Liver (tissue), 3 donors: Measurements from ENCODE around the gene NOL4L.

Experiments
- EGR1 ChIP-seq, 2 donors: IDR thresholded peaks; 2 replicates each; pipeline ENCODE4 v1.6.1; 2016 to 2018; ENCODE audit warnings: antibody characterized with exemption in 2 of 2, low read depth in 2 of 2
- GABPA ChIP-seq, 2 donors: IDR thresholded peaks in 1 of 2; conservative IDR thresholded peaks in 1 of 2; 2 replicates each; pipeline ENCODE4 v1.6.1; 2016; ENCODE audit warnings: antibody characterized with exemption in 2 of 2, mild to moderate bottlenecking in 1 of 2, moderate library complexity in 1 of 2
- HNF4A ChIP-seq, 2 donors: conservative IDR thresholded peaks; 2 replicates each; pipeline ENCODE4 v1.6.1; 2016; ENCODE audit warnings: antibody characterized with exemption in 2 of 2, mild to moderate bottlenecking in 2 of 2
- NR2F2 ChIP-seq: IDR thresholded peaks from 2 replicates; pipeline ENCODE4 v1.6.1; 2016; ENCODE audit warnings: antibody characterized with exemption
- RAD21 ChIP-seq, 2 donors: IDR thresholded peaks; 2 replicates each; pipeline ENCODE4 v1.6.1; 2016; ENCODE audit warnings: antibody characterized with exemption in 2 of 2, mild to moderate bottlenecking in 2 of 2
- YY1 ChIP-seq: IDR thresholded peaks from 2 replicates; pipeline ENCODE4 v1.6.1; 2016; ENCODE audit warnings: antibody characterized with exemption, mild to moderate bottlenecking
- TF ChIP-seq, protein P1 (sequence below): fragments of 150-350 bp; IDR thresholded peaks from 2 replicates; pipeline ENCODE4 v1.5.1; 2017; ENCODE audit warnings: improper control_type of control experiment, low read depth, low read length; ENCODE audit not compliant: missing input control
- TF ChIP-seq, protein P2 (sequence below): IDR thresholded peaks from 2 replicates; pipeline ENCODE4 v1.6.1; 2016; ENCODE audit warnings: antibody characterized with exemption, mild to moderate bottlenecking
- TF ChIP-seq, protein P3 (sequence below): IDR thresholded peaks from 2 replicates; pipeline ENCODE4 v1.6.1; 2016; ENCODE audit warnings: antibody characterized with exemption
- TF ChIP-seq, protein P4 (sequence below): IDR thresholded peaks from 2 replicates; pipeline ENCODE4 v1.6.1; 2016; ENCODE audit warnings: antibody characterized with exemption
- donor health status: healthy.
- donor health status: healthy.

DNA sequence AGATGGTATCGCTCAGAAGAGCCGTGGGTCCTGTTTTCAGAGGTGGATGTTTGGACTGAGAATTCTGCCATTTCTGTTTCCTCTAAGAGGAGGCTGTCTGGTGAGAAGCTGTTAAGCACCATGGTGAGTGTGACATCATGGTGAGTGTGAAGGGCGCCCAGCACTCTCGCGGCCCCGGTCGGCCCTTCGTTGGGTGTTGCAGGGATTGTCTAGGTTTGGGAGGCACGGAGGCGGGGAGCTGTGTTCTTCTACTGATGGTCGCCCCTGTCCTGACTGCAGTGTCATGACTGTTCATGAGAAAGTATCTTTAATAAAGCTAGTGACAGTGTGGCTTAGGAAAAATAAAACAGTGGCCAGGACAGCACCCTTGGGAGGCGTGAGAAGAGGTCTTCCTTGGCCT, 70.4 kb downstream of the NOL4L start:
- TF ChIP-seq RAD21 (IDR thresholded peaks at IDR 0.05) (no peak), EGR1 (IDR thresholded peaks at IDR 0.05; ENCODE audit: low read depth in 2 of 2) (no peak), HNF4A (conservative IDR thresholded peaks at IDR 0.05) (no peak), GABPA (IDR thresholded peaks at IDR 0.05 in 1 of 2, conservative IDR thresholded peaks at IDR 0.05 in 1 of 2) (no peak), YY1 (no peak), NR2F2 (no peak)
- TF ChIP-seq, protein P1, sequence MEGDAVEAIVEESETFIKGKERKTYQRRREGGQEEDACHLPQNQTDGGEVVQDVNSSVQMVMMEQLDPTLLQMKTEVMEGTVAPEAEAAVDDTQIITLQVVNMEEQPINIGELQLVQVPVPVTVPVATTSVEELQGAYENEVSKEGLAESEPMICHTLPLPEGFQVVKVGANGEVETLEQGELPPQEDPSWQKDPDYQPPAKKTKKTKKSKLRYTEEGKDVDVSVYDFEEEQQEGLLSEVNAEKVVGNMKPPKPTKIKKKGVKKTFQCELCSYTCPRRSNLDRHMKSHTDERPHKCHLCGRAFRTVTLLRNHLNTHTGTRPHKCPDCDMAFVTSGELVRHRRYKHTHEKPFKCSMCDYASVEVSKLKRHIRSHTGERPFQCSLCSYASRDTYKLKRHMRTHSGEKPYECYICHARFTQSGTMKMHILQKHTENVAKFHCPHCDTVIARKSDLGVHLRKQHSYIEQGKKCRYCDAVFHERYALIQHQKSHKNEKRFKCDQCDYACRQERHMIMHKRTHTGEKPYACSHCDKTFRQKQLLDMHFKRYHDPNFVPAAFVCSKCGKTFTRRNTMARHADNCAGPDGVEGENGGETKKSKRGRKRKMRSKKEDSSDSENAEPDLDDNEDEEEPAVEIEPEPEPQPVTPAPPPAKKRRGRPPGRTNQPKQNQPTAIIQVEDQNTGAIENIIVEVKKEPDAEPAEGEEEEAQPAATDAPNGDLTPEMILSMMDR, result no peak
- TF ChIP-seq, protein P2, sequence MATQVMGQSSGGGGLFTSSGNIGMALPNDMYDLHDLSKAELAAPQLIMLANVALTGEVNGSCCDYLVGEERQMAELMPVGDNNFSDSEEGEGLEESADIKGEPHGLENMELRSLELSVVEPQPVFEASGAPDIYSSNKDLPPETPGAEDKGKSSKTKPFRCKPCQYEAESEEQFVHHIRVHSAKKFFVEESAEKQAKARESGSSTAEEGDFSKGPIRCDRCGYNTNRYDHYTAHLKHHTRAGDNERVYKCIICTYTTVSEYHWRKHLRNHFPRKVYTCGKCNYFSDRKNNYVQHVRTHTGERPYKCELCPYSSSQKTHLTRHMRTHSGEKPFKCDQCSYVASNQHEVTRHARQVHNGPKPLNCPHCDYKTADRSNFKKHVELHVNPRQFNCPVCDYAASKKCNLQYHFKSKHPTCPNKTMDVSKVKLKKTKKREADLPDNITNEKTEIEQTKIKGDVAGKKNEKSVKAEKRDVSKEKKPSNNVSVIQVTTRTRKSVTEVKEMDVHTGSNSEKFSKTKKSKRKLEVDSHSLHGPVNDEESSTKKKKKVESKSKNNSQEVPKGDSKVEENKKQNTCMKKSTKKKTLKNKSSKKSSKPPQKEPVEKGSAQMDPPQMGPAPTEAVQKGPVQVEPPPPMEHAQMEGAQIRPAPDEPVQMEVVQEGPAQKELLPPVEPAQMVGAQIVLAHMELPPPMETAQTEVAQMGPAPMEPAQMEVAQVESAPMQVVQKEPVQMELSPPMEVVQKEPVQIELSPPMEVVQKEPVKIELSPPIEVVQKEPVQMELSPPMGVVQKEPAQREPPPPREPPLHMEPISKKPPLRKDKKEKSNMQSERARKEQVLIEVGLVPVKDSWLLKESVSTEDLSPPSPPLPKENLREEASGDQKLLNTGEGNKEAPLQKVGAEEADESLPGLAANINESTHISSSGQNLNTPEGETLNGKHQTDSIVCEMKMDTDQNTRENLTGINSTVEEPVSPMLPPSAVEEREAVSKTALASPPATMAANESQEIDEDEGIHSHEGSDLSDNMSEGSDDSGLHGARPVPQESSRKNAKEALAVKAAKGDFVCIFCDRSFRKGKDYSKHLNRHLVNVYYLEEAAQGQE, result no peak
- TF ChIP-seq, protein P3, sequence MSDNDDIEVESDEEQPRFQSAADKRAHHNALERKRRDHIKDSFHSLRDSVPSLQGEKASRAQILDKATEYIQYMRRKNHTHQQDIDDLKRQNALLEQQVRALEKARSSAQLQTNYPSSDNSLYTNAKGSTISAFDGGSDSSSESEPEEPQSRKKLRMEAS, result no peak
- TF ChIP-seq, protein P4, sequence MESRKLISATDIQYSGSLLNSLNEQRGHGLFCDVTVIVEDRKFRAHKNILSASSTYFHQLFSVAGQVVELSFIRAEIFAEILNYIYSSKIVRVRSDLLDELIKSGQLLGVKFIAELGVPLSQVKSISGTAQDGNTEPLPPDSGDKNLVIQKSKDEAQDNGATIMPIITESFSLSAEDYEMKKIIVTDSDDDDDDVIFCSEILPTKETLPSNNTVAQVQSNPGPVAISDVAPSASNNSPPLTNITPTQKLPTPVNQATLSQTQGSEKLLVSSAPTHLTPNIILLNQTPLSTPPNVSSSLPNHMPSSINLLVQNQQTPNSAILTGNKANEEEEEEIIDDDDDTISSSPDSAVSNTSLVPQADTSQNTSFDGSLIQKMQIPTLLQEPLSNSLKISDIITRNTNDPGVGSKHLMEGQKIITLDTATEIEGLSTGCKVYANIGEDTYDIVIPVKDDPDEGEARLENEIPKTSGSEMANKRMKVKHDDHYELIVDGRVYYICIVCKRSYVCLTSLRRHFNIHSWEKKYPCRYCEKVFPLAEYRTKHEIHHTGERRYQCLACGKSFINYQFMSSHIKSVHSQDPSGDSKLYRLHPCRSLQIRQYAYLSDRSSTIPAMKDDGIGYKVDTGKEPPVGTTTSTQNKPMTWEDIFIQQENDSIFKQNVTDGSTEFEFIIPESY, result no peak
